Glomerular endothelial cell (primary cell): Measurements from ENCODE around the gene SNCG. TPM values are rescaled to one million over a fixed set of nuclear protein-coding genes. Genes with fewer than 3 reads are reported as not detected.
"Not testable (repeated sequence)": the region's sequence is repeated elsewhere in the genome, so short reads cannot be mapped to it uniquely, and the experiment has no call there.

ENCODE experiments used
- DNase-seq: peaks from one replicate; pipeline ENCODE4 v3.0.0-alpha.2; 2011; ENCODE audit warnings: low read depth, low spot score; ENCODE audit errors: extremely low read depth
- total RNA-seq: library from RNA; depleted of rRNA; stranded (reverse); fragments of >200 nt; gene quantifications from 2 replicates; pipeline ENCODE4 v1.2.3, GENCODE V29; 2015

The SNCG gene
- total RNA-seq, 1 donor from 2014 or later: 42.3 TPM

- no peak for DNase-seq
Measured at GRCh38 chr10:86972613-86973380, 14.4 kb downstream of the SNCG start.

GRCh38 chr10:86974484-86974883 is 16.1 kb downstream of the SNCG start:
- DNase-seq: no peak

- no peak for DNase-seq
Measured at GRCh38 chr10:86976362-86977056, 18.1 kb downstream of the SNCG start.

- not testable (repeated sequence) for DNase-seq
Measured at GRCh38 chr10:86978457-86978856, 20.1 kb downstream of the SNCG start.

- DNase-seq: no peak
Measured at GRCh38 chr10:86979296-86979818, 21.0 kb downstream of the SNCG start.

GRCh38 chr10:86979977-86980448 is 21.6 kb downstream of the SNCG start:
- no peak for DNase-seq

- DNase-seq: not testable (repeated sequence)
Measured at GRCh38 chr10:86981020-86981419, 22.6 kb downstream of the SNCG start.

- no peak for DNase-seq
Measured at GRCh38 chr10:86981716-86982115, 23.3 kb downstream of the SNCG start.

GRCh38 chr10:86984498-86984897 is 26.1 kb downstream of the SNCG start:
- DNase-seq: not testable (repeated sequence)

- DNase-seq: no peak
Measured at GRCh38 chr10:86988520-86988919, 30.1 kb downstream of the SNCG start.

GRCh38 chr10:86991362-86991761 is 33.0 kb downstream of the SNCG start:
- not testable (repeated sequence) for DNase-seq

- DNase-seq: no peak
Measured at GRCh38 chr10:86992456-86992855, 34.1 kb downstream of the SNCG start.

- DNase-seq: no peak
Measured at GRCh38 chr10:86992929-86993328, 34.5 kb downstream of the SNCG start.

GRCh38 chr10:86999802-87000403 is 41.5 kb downstream of the SNCG start:
- not testable (repeated sequence) for DNase-seq

GRCh38 chr10:87000491-87000890 is 42.1 kb downstream of the SNCG start:
- no peak for DNase-seq

GRCh38 chr10:87007124-87007523 is 48.7 kb downstream of the SNCG start:
- DNase-seq: not testable (repeated sequence)

- DNase-seq: not testable (repeated sequence)
Measured at GRCh38 chr10:87007674-87008073, 49.3 kb downstream of the SNCG start.

- DNase-seq: not testable (repeated sequence)
Measured at GRCh38 chr10:87008303-87008702, 49.9 kb downstream of the SNCG start.

GRCh38 chr10:87009134-87009696 is 50.8 kb downstream of the SNCG start:
- not testable (repeated sequence) for DNase-seq
